ENCODE measurements around the gene CLCA4.
"Not testable (repeated sequence)": the region's sequence is repeated elsewhere in the genome, so short reads cannot be mapped to it uniquely, and the experiment has no call there.

CLCA4 gene

DNA sequence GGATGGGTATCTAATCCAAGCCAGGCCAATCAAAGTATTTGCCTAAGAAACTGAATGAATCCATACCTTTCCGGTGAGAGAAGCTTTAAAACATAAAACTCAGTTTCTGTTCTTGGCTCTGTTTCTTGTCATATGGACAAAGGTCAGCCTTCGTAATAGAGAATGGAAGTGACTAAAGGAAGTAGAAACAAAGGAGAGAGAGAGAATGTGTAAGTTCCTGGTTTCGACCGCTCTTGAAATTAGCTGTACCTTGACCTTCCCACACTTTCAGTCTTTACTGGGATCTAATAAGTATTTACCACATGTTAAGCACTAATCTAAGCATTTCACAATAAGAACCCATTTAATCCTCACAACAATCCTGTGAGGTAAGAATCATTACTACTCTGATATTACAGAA, 19.6 kb upstream of the CLCA4 start:
- no peak for DNase-seq (ENCODE audit: low read depth)

DNA sequence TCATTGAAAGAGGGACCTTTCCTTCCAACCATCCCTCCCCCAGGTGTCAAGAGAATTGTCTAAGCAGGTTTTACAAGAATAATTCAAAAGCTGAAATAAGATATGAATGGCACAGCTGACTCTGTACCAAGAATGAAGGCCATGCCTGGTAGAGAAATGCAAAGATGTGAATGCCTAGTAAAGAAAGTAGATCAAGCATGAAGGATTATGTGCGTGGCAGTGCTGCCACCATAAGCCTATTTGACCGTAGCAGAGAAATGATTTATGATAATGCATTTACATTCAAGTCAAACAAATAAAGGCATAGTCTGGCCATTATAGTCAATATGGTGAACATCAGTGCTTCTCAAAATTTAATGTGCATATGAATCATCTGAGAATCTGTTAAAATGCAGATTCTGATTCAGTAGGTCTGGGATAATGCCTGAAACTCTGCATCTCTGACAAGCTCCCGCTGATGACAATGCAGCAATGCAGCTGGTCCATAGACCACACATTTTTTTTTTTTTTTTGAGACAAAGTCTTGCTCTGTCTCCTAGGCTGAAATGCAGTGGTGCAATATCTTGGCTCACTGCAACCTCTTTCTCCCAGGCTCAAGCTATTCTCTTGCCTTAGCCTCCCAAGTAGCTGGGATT, 16.6 kb upstream of the CLCA4 start:
- no peak for DNase-seq (ENCODE audit: low read depth)

DNA sequence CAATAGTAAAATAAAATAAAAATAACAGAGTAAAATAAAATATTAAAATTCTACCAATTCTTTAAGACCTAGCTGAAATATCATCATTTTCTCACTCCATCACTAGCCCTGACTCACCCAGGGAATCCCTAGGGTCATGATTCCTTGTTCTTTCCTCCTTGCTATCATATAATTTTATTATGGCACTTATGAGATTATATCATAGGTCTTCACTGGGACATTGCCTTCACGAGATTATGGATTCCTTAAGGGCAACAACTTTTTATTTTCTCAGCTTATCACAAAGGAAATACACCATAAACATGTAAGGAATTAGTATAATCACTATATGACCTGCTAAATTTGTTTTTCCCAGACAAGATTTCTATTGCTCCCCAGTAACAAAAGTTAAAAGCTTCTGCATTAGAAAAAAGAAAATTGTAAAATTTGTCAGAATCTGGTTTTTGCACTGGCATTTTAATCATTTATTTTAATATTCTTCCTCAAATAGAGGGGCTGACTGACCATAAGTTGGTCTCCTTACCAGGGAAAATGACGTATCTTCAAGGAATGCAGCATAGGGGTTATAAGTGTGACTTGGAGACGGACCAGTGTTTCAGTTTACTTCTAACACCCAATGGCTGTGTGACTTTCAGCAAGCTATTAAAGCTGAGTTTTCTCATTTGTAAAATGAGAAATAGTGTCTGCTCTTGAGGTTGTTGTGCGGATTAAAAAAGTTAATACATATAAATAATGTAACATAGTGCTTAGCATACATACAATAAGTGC, 8.8 kb upstream of the CLCA4 start:
- no peak for DNase-seq (ENCODE audit: low read depth)

DNA sequence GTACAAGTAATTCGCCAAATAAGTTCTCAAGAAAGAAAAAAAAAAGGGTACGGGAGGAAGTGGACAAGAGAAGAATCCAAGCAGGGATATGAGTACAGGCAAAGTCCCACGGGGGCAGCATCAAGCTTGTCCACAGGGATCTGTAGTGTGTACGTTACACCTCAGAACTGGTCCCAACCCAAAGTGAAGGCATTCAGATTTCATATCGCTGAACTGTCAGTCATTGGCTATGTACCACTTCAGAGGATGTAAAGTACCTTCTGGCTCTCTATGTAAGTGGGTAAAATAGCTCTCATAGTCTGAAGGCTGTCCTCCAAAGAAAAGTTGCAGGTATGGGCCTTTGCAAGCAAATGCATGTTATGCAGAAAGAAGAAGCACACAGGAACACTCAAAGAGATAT, 8.1 kb upstream of the CLCA4 start:
- no peak for DNase-seq (ENCODE audit: low read depth)

DNA sequence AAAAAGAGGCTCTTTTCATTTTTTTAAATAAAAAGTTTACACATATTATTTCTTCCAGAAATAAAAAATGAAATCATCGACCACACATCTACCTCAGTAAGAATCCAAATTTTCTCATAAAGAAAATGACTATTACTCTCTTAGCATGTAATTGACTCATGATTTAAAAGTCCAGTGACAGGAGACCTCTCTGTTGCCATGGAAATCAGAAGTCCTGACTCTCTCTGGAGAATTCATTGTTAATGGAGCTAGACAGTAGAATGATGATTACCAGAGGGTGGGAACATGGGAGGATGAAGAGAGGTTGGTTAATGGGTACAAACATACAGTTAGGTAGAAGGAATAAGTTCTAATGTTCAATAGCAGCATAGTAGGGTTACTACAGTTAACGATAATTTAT, 5.0 kb upstream of the CLCA4 start:
- DNase-seq (ENCODE audit: low read depth), result no peak

DNA sequence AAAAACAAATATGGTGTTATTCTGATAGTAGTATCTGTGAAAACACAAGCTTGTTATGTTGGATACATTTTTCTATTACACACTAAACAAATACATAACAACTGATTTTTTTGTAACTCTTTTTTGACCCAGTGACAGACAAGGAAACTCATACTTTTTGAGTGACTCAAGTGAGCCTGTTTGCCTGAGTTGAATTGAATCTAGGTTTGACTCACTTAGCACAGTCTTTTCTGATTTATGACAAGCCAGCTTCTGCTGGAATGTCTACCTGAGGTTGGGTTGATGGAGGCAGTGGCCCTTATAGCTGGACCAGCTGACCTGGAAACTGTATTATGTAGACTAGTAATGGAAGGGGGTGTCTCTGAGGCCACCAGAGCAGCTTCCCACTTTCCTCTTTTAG, 4.2 kb upstream of the CLCA4 start:
- DNase-seq (ENCODE audit: low read depth), result no peak

DNA sequence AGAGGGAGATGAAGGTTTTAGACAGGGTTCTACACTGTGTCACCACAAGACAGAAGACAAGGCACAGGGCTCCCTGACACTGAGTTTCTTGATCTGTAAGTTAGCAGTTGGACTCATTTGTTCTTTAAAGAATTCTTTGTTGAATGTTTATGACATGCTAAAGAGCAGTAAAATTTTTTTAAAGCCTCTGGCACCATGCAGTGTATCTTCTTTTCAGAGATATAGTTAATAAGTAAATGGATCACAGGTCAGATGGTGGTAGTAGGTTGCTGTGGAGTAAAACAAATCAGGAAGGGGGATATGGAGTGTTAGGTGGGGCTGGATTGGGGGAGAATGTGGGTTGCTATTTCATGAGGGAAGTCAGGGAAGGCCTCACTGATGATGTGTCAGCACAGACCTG, 2.0 kb downstream of the CLCA4 start:
- DNase-seq (ENCODE audit: low read depth), result no peak

DNA sequence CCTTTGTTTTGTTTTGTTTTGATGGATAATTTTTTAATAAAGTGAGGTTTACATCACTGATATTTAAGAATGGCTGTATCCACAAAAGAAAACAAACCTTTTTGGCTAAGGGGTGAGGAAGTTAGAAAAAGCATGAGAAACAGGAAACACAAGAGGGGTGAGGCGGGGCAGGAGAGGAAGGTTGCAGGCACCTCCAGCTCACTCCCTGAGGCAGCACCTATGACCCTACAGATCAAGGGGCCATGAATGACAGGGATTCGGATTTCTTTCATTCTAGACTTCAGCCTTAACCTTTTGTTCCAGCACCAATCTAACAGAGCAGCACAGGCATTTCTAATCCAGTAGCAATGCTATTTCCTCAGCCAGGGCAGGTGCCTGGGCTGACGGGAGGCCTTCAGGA, 4.4 kb downstream of the CLCA4 start:
- DNase-seq (ENCODE audit: low read depth), result no peak

DNA sequence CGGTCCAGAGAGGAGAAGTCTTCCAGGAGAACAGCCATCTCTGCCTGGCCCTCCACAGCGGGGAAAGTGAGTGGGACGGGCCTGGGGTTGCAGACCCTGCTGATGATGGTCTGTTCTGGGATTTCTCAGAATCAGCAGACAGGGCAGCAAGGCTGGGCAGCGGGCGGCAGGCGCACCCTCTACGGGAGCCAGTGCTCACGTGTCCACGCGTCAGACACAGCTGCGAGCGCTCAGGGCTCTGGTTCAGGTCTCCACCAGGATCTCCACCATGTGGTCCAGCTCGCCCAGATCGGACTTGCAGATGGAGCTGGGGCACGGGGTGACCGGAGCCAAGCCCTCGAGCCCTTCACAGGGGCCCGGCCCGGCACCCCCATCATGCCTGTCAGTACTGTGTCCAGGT, 5.5 kb downstream of the CLCA4 start:
- no peak for DNase-seq (ENCODE audit: low read depth)

DNA sequence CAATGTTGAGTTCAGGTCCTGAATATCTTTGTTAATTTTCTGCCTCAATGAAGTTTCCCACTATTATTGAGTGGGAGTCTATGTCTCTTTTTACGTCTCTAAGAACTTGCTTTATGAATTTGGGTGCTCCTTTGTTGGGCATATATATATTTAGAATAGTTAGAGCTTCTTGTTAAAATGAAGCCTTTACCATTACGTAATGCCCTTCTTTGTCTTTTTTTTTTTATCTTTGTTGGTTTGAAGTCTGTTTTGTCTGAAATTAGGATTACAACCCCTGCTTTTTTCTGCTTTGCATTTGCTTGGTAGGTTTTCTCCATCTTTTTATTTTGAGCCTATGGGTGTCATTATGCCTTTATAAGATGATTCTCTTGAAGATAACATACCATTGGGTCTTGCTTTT, 10.9 kb downstream of the CLCA4 start:
- DNase-seq (ENCODE audit: low read depth), result no peak

DNA sequence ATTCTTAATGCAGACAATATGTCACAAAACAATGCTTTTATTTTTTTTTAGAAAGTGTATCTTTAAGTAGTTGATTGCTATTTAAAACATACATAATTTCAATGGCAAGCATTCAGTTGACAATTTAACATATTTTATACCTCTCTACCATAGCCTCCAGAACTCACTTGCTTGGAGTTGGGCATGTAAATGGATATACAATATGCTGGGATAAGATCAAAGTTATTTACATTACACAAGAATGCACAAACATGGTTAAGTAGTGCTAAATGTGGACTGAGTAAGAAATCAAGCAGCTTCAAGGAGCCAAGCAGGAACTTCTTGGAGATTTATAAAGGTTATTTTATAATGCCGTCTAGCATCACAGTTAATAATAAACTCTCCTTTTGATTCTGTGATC, 17.0 kb downstream of the CLCA4 start:
- no peak for DNase-seq (ENCODE audit: low read depth)

DNA sequence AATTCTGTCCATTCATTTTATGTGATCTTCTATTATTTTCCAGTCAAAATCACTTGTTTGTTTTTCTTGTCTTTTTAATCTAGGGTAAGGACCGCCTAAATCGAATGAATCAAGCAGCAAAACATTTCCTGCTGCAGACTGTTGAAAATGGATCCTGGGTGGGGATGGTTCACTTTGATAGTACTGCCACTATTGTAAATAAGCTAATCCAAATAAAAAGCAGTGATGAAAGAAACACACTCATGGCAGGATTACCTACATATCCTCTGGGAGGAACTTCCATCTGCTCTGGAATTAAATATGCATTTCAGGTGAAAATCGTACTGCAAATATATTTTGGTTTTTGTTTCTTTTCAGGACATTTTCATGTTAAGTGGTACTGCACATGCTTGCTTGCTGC, 20.5 kb downstream of the CLCA4 start:
- DNase-seq (ENCODE audit: low read depth), result no peak

DNA sequence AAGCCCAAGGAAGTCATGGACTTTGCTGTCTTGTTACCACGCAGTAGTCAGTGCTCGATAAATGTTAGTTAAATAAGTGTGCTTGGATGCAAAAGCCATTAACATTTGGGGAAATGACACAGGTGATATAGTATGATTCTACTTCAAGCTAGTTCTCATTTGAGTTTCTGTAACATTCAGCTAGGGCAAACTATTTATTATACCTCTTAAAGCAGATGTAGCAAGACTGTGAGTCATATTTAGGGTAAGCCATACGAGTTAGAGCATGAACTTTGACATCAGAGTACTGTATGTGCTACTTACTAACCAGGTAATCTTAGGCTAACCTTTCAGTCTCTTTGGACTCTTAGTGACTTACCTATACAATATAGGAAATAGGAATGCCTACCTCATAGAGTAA, 21.0 kb downstream of the CLCA4 start:
- DNase-seq (ENCODE audit: low read depth), result no peak

DNA sequence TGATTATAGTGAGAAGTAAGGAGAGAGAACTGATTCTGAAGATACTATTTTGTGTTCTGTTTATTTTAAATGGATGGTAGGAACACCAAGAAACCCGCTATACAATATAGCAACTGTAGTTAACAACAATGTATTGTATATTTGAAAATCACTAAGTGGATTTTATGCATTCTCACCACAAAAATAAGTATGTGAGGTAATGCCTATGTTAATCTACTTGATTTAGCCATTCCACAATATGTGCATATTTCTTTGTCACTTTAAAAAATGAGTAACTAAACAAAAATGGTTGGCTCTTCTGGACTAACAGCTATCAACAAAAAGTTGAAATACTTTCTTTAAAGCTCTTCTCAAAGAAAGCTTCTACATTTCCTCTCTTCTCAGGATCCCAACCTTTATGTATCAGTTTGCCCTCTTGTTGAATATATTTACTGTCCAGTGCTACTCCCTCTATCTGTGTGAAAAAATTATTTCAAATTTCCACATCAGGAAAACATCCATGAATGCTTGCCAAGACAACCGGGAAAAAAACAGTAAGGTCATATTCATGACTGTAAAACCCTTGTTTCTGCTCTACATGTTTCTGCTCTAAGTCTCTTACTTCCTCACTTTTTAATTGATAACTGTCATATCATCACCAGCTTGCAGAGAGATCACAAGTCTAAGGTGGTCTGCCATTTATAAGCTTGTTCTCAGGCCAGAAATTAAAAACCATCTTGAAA, 27.0 kb downstream of the CLCA4 start:
- no peak for DNase-seq (ENCODE audit: low read depth)

DNA sequence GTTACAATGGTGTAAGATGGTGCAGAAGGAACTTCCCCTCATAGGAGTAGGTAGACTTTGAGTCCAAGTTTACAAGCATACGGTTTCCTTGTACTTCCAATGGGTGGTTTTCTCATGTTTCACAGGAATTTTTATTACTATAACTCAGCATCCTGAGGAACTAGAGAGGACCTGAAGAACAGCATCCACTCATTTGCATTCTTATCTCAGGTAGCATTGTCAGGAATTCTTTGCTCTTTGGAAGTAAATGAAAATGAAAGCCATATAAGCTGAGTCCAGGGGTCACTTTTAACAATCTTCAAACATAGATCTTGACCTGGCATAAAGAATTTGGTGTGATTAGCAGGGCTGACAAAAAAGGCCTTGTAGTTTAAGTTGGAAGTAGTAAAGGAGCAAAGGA, 34.4 kb downstream of the CLCA4 start:
- no peak for DNase-seq (ENCODE audit: low read depth)

DNA sequence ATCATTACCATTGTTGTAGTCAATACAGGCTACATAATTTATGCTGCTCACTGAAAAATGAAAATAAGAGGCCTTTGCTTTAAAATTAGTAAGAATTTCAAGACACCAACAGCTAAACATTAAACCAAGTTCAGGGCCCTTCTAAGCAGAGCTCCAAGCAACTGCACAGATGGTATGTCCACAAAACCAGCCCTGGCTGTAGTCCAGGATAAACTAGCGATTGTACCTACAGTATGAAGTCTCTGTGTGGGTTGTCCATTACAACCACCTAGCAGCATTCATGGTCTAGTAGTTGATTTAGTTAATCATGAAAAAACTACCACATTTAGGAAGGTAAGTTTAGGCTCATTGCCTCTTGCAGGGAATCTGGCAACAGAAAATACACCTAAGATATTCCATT, 35.3 kb downstream of the CLCA4 start:
- no peak for DNase-seq (ENCODE audit: low read depth)

DNA sequence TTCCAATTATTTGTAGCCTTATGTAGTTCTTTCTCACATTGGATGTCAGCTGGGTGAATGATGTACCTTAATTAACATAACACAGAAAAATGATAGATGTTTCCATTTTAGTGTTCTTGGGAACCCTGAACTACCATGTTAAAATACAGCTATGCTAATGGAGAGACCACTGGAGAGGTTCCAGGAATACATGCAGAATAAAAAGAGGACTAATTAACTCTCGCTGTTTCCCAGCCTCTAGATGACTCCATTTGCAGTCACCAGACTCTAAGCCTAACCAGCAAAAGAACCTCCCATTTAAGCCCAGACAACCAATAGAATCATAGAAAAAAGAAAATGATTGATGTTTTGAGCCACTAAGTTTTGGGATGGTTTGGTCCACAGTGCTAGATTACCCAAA, 36.2 kb downstream of the CLCA4 start:
- DNase-seq (ENCODE audit: low read depth), result no peak

DNA sequence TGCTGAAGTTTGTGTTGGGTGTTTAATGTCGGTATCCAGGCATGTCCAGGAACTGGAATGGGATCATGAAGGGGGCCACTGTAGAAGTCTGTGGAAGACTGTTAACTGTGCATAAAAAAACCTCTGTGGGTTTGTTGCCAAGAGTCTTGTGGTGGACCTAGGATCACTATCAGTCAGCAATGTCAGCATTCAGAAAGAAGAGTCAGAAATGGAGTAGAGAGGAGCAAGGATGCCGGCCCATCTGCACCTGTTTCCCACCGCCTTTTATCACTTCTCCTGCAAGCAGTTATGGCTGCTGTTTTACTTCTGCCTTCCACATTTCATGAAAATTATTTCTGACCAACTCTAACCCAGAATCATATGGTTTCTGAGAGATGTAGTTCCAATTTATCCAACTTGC, 36.7 kb downstream of the CLCA4 start:
- DNase-seq (ENCODE audit: low read depth), result no peak

DNA sequence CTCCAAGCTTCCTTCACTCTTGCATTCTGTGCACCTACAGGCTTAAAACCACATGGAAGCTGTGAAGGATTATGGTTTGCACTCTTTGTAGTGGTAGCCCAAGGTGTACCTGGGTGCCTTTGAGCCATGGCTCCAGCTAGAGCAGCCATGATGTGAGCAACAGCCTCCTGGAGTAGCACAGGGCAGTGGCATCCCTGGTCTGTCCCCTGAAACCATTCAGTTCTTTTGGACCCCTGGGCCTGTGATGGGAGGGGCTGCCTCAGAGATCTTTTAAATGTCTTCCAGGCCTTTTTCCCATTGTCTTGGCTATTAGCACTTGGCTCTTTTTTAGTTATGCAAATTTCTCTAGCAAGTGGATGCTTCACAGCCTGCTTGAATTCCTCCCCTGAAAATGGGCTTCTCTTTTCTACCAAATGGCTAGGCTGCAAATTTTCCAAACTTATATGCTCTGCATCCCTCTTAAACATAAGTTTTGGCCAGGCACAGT, 47.4 kb downstream of the CLCA4 start:
- DNase-seq (ENCODE audit: low read depth), result no peak

DNA sequence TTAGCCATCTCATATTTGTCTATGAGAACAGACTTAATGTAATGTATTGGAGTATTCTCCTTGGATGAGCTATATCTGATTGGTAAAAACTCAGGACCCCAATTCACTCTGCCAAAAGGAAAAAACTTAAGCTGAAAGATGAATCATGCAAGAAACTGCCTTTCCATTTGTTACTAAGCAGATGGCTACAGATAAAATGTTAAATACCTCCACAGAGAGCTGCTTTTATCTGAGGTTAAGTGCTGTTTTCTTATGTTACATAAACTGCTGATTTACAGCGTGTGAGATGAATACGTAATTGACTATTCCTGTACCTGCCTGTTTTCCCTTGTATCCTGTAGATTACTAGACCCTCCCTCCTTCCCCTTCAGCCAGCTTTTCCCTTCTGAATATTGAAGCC, 49.3 kb downstream of the CLCA4 start:
- DNase-seq (ENCODE audit: low read depth), result no peak

DNA sequence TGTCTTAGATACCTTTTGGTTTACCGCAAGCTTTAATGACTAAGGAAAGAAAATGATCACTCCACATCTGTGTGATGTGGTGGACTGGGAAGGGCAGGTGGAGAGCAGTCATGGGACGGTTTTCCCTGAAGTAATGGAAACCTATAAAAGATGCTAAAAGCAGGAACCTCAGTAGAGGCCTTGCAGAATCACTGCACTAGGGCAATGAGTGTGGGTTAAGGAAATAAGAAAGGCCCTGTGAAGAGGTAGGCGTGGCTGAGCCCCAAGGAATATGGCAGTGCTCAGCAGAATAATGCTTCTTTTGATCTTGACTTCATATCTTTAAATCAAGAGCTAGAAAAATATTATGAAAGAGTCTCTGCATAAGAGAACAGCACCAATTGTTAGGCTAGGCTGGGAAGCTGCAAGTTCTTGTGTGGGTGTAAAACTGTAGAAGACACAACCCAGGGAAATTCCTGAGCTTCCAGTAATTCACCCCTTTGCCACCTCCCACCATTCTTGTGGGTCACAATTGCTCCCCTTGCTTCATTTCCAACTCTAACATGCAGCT, 49.9 kb downstream of the CLCA4 start:
- DNase-seq (ENCODE audit: low read depth), result no peak

DNA sequence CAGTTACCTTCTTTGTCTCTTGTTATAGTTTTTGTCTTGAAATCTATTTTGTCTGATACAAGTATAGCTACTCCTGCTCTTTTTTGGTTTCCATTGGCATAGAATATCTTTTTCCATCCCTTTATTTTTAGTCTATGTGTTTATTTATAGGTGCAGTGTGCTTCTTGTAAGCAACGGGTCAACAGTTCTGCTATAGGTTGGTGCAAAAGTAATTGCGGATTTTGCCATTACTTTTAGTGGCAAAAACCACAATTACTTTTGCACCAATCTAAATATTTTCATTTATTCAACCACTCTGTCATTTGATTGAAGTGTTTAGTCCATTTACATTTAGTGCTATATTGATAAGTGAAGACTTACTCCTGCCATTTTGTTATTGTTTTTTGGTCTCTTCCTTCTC, 59.2 kb downstream of the CLCA4 start:
- DNase-seq (ENCODE audit: low read depth), result not testable (repeated sequence)

DNA sequence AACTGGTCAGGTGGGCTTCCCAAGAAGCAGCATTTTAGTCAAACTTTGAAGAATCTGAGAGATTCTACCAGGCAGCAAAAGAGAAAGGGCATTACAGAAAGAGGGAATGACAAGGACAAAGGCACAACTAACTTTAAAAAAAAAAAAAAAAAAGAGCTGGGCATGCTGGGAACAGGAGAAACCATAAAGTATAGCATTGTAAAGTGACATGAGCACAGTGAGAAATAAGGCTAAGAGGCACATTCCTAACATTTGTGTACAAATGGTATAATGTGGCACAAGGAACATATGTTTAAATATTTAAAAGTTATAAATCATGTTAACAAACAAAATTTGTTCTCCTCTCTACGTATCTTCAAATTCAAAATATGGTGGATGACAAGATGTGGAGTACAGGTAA, 69.6 kb downstream of the CLCA4 start:
- no peak for DNase-seq (ENCODE audit: low read depth)
